ENCODE results near the gene IL15RA. TPM values are rescaled to one million over a fixed set of nuclear protein-coding genes. Genes with fewer than 3 reads are reported as not detected.

IL15RA gene
- total RNA-seq, 1 experiment from 2014 or later: 11.0 TPM

Other genes starting within 250 kb of the IL15RA start
- gene GDI2, start 164.1 kb downstream of the IL15RA start, total RNA-seq (2021; ENCODE audit: unreplicated experiment): 130 TPM
- 6.9 TPM for gene ANKRD16, start 87.7 kb downstream of the IL15RA start, total RNA-seq (2021; ENCODE audit: unreplicated experiment)
- gene FBH1, start 87.3 kb downstream of the IL15RA start, total RNA-seq (2021; ENCODE audit: unreplicated experiment): 50.5 TPM
- 0.33 TPM for gene IL2RA, start 84.8 kb upstream of the IL15RA start, total RNA-seq (2021; ENCODE audit: unreplicated experiment)
- 65.4 TPM for gene RBM17, start 111.5 kb upstream of the IL15RA start, total RNA-seq (2021; ENCODE audit: unreplicated experiment)
- 17.1 TPM for gene PFKFB3, start 225.4 kb upstream of the IL15RA start, total RNA-seq (2021; ENCODE audit: unreplicated experiment)